ENCODE data around the gene VAC14. TPM values are rescaled to one million over a fixed set of nuclear protein-coding genes. Genes with fewer than 3 reads are reported as not detected.

Gene VAC14
- polyA plus RNA-seq, 1 donor from 2014 or later, result 8.6 TPM

- Histone ChIP-seq H4K20me1 (ENCODE audit: insufficient read depth) (no peaks in the 10 kb centered on the region), H2AFZ (ENCODE audit: low read depth, low read length) (no peak overlapping the region), H3K36me3 (ENCODE audit: insufficient read depth, low read length) (no peaks in the 10 kb centered on the region), H3K4me2 (ENCODE audit: low read length) (no peak overlapping the region), H3K9ac (ENCODE audit: low read length) (no peak overlapping the region), H3F3A (ENCODE audit: insufficient read depth, low read length, poor library complexity, severe bottlenecking) (no peaks in the 10 kb centered on the region), H3K27ac (ENCODE audit: low read length) (no peak overlapping the region), H3K27me3 (ENCODE audit: insufficient read depth, low read depth, low read length) (no peaks in the 10 kb centered on the region), H3K9me3 (ENCODE audit: low read length) (no peaks in the 10 kb centered on the region), H3K4me3 (ENCODE audit: low read length) (no peak overlapping the region), H3K79me2 (replicated peaks; ENCODE audit: insufficient read depth, low read length) (no peaks in the 10 kb centered on the region), H3K9me2 (ENCODE audit: insufficient read depth, low read length) (no peaks in the 10 kb centered on the region)
- TF ChIP-seq REST (IDR thresholded peaks at IDR 0.05; ENCODE audit: borderline replicate concordance) (no peak), MXI1 (conservative IDR thresholded peaks at IDR 0.05; ENCODE audit: poor library complexity, severe bottlenecking) (no peak), SMC3 (conservative IDR thresholded peaks at IDR 0.05; ENCODE audit: poor library complexity) (no peak), EP300 (conservative IDR thresholded peaks at IDR 0.05; ENCODE audit: poor library complexity, severe bottlenecking) (no peak), TAF1 (IDR thresholded peaks at IDR 0.05; ENCODE audit: low read depth) (no peak), POLR2AphosphoS5 (IDR thresholded peaks at IDR 0.05) (no peak), EZH2 (IDR thresholded peaks at IDR 0.05; ENCODE audit: borderline replicate concordance, insufficient read depth, low read length, poor library complexity, severe bottlenecking) (no peak), CTCF (IDR thresholded peaks at IDR 0.05; ENCODE audit: poor library complexity, severe bottlenecking) (no peak), RAD21 (conservative IDR thresholded peaks at IDR 0.05) (no peak)
Observed at GRCh38 chr16:70657956-70658355, 143.0 kb downstream of the VAC14 start.

- Histone ChIP-seq H3K4me3 (ENCODE audit: low read length) (no peak overlapping the region), H4K20me1 (ENCODE audit: insufficient read depth) (no peaks in the 10 kb centered on the region), H3F3A (ENCODE audit: insufficient read depth, low read length, poor library complexity, severe bottlenecking) (no peaks in the 10 kb centered on the region), H3K4me2 (ENCODE audit: low read length) (no peak overlapping the region), H3K9me2 (ENCODE audit: insufficient read depth, low read length) (no peaks in the 10 kb centered on the region), H3K27ac (ENCODE audit: low read length) (no peak overlapping the region), H3K9me3 (ENCODE audit: low read length) (no peaks in the 10 kb centered on the region), H2AFZ (ENCODE audit: low read depth, low read length) (no peak overlapping the region), H3K79me2 (replicated peaks; ENCODE audit: insufficient read depth, low read length) (no peaks in the 10 kb centered on the region), H3K9ac (ENCODE audit: low read length) (no peak overlapping the region), H3K36me3 (ENCODE audit: insufficient read depth, low read length) (no peaks in the 10 kb centered on the region), H3K27me3 (ENCODE audit: insufficient read depth, low read depth, low read length) (no peaks in the 10 kb centered on the region)
- TF ChIP-seq CTCF (IDR thresholded peaks at IDR 0.05; ENCODE audit: poor library complexity, severe bottlenecking) (no peak), MXI1 (conservative IDR thresholded peaks at IDR 0.05; ENCODE audit: poor library complexity, severe bottlenecking) (no peak), POLR2AphosphoS5 (IDR thresholded peaks at IDR 0.05) (no peak), REST (IDR thresholded peaks at IDR 0.05; ENCODE audit: borderline replicate concordance) (no peak), EP300 (conservative IDR thresholded peaks at IDR 0.05; ENCODE audit: poor library complexity, severe bottlenecking) (no peak), EZH2 (IDR thresholded peaks at IDR 0.05; ENCODE audit: borderline replicate concordance, insufficient read depth, low read length, poor library complexity, severe bottlenecking) (no peak), SMC3 (conservative IDR thresholded peaks at IDR 0.05; ENCODE audit: poor library complexity) (no peak), RAD21 (conservative IDR thresholded peaks at IDR 0.05) (no peak)
Observed at GRCh38 chr16:70656712-70657263, 144.2 kb downstream of the VAC14 start.
